GM12878 (cell line): ENCODE results near the gene NR2F1-AS1.

Experiments
- CTCF ChIP-seq, 3 experiments: IDR thresholded peaks in 2 of 3; conservative IDR thresholded peaks in 1 of 3; 2 replicates each; pipeline ENCODE4 v1.5.1; 2011; ENCODE audit warnings: low read depth in 3 of 3, low read length in 3 of 3, mild to moderate bottlenecking in 3 of 3, control low read depth in 2 of 3, moderate library complexity in 2 of 3, inconsistent platforms in 1 of 3, mixed read lengths in 1 of 3; ENCODE audit not compliant: control insufficient read depth in 2 of 3, insufficient read depth in 1 of 3; ENCODE audit errors: extremely low read depth in 1 of 3
- E2F8 ChIP-seq: fragments of 450-650 bp; IDR thresholded peaks from 2 replicates; pipeline ENCODE4 v1.6.1; 2018; ENCODE audit warnings: mild to moderate bottlenecking, low read depth, moderate library complexity; ENCODE audit not compliant: partially characterized antibody
- EZH2 ChIP-seq: IDR thresholded peaks from 2 replicates; pipeline ENCODE4 v1.6.1; 2012; ENCODE audit warnings: low read depth, mild to moderate bottlenecking, control low read depth, inconsistent platforms, low read length, borderline replicate concordance; ENCODE audit not compliant: control insufficient read depth
- FOXM1 ChIP-seq: IDR thresholded peaks from 2 replicates; pipeline ENCODE4 v1.6.1; 2012; ENCODE audit warnings: low read depth, mild to moderate bottlenecking, inconsistent platforms, low read length, moderate library complexity
- NRF1 ChIP-seq: conservative IDR thresholded peaks from 2 replicates; pipeline ENCODE4 v1.6.1; 2011; ENCODE audit warnings: mild to moderate bottlenecking, low read depth, low read length, improper control_type of control experiment
- POLR2A ChIP-seq: IDR thresholded peaks from 2 replicates; pipeline ENCODE4 v1.6.1; 2011; ENCODE audit warnings: low read depth, mild to moderate bottlenecking, low read length
- POLR2AphosphoS2 ChIP-seq: IDR thresholded peaks from 2 replicates; pipeline ENCODE4 v1.6.1; 2011; ENCODE audit warnings: low read depth, mild to moderate bottlenecking, low read length, improper control_type of control experiment, moderate library complexity
- RAD21 ChIP-seq: IDR thresholded peaks from 2 replicates; pipeline ENCODE4 v1.6.1; 2011; ENCODE audit warnings: mild to moderate bottlenecking, low read depth, low read length, moderate library complexity; ENCODE audit not compliant: insufficient read depth
- SIN3A ChIP-seq: IDR thresholded peaks from 2 replicates; pipeline ENCODE4 v1.6.1; 2012; ENCODE audit warnings: low read depth, low read length, improper control_type of control experiment
- SMARCA5 ChIP-seq: fragments of 450-650 bp; IDR thresholded peaks from 2 replicates; pipeline ENCODE4 v1.6.1; 2017; ENCODE audit warnings: mild to moderate bottlenecking
- ZNF384 ChIP-seq: IDR thresholded peaks from 2 replicates; pipeline ENCODE4 v1.6.1; 2012; ENCODE audit warnings: low read depth, mild to moderate bottlenecking, low read length, improper control_type of control experiment, borderline replicate concordance
- TF ChIP-seq, protein P1 (sequence below): IDR thresholded peaks from 2 replicates; pipeline ENCODE4 v1.6.1; 2012; ENCODE audit warnings: mild to moderate bottlenecking, low read depth, low read length

- TF ChIP-seq CTCF (IDR thresholded peaks at IDR 0.05 in 2 of 3, conservative IDR thresholded peaks at IDR 0.05 in 1 of 3; ENCODE audit: control insufficient read depth in 2 of 3, extremely low read depth in 1 of 3, insufficient read depth in 1 of 3, low read depth in 3 of 3, low read length in 3 of 3) (no peak), RAD21 (no peak), E2F8 (no peak), SIN3A (no peak), EZH2 (no peak), SMARCA5 (no peak), ZNF384 (no peak), FOXM1 (no peak), POLR2A (no peak), NRF1 (no peak), POLR2AphosphoS2 (no peak)
- TF ChIP-seq, protein P1, sequence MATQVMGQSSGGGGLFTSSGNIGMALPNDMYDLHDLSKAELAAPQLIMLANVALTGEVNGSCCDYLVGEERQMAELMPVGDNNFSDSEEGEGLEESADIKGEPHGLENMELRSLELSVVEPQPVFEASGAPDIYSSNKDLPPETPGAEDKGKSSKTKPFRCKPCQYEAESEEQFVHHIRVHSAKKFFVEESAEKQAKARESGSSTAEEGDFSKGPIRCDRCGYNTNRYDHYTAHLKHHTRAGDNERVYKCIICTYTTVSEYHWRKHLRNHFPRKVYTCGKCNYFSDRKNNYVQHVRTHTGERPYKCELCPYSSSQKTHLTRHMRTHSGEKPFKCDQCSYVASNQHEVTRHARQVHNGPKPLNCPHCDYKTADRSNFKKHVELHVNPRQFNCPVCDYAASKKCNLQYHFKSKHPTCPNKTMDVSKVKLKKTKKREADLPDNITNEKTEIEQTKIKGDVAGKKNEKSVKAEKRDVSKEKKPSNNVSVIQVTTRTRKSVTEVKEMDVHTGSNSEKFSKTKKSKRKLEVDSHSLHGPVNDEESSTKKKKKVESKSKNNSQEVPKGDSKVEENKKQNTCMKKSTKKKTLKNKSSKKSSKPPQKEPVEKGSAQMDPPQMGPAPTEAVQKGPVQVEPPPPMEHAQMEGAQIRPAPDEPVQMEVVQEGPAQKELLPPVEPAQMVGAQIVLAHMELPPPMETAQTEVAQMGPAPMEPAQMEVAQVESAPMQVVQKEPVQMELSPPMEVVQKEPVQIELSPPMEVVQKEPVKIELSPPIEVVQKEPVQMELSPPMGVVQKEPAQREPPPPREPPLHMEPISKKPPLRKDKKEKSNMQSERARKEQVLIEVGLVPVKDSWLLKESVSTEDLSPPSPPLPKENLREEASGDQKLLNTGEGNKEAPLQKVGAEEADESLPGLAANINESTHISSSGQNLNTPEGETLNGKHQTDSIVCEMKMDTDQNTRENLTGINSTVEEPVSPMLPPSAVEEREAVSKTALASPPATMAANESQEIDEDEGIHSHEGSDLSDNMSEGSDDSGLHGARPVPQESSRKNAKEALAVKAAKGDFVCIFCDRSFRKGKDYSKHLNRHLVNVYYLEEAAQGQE = no peak
These were observed 12.6 kb upstream of the NR2F1-AS1 start for GRCh38 chr5:93593476-93594131.
